Panc1 (cell line): ENCODE data around the gene MED13. TPM values are rescaled to one million over a fixed set of nuclear protein-coding genes. Genes with fewer than 3 reads are reported as not detected.
A peak's percentile ranks its signal among the peaks of the same experiment; 100 is the strongest.
"Not testable (repeated sequence)": the region's sequence is repeated elsewhere in the genome, so short reads cannot be mapped to it uniquely, and the experiment has no call there.

Source experiments
- ATAC-seq: fragments of 200-7000 bp; cut with Tn5 transposase; 2 replicates; pipeline ENCODE4 v1.9.1; 2020; ENCODE audit warnings: mild to moderate bottlenecking, moderate library complexity
- BruUV-seq: library from RNA; stranded (reverse); fragments of 400-500 nt; replicated peaks from 2 replicates; lab custom pipeline; 2021; lab: Mats Ljungman, UMichigan
- CTCF ChIA-PET: fragments of 300-600 bp; sonication (Branson Sonifier 250); formaldehyde crosslinking; loops from one replicate; lab custom pipeline; 2022; ENCODE audit warnings: antibody characterized with exemption; lab: Charles Lee
- POLR2A ChIA-PET: fragments of 300-600 bp; sonication (Branson Sonifier 250); formaldehyde crosslinking; loops from one replicate; lab custom pipeline; 2022; ENCODE audit warnings: antibody characterized with exemption; lab: Charles Lee
- DNase-seq: peaks from one replicate; pipeline ENCODE4 v3.0.0-alpha.2; 2010; ENCODE audit warnings: low read depth, low spot score
- H3K27ac ChIP-seq: 2 replicates; pipeline ENCODE4 v1.5.1; 2011; ENCODE audit warnings: mild to moderate bottlenecking, low read length, inconsistent platforms
- H3K27me3 ChIP-seq: fragments of 200-500 bp; sonication (Bioruptor generic); 2 replicates; pipeline ENCODE4 v1.6.0; 2014; ENCODE audit warnings: low read length, inconsistent platforms; ENCODE audit not compliant: control insufficient read depth, insufficient read depth
- H3K36me3 ChIP-seq: fragments of 200-500 bp; sonication (Bioruptor generic); 2 replicates; pipeline ENCODE4 v1.5.1; 2014; ENCODE audit warnings: inconsistent platforms, mild to moderate bottlenecking, low read length, moderate library complexity; ENCODE audit not compliant: control insufficient read depth, insufficient read depth
- H3K4me1 ChIP-seq: 2 replicates; pipeline ENCODE4 v1.5.1; 2011; ENCODE audit warnings: inconsistent platforms, mild to moderate bottlenecking, low read length, moderate library complexity; ENCODE audit not compliant: control insufficient read depth, insufficient read depth
- H3K4me3 ChIP-seq, 2 experiments: 2 replicates each; pipeline ENCODE4 v1.5.1; 2011 to 2012; ENCODE audit warnings: low read depth in 2 of 2, low read length in 2 of 2, mild to moderate bottlenecking in 2 of 2, inconsistent platforms in 1 of 2, moderate library complexity in 1 of 2
- H3K9me3 ChIP-seq: fragments of 200-500 bp; sonication (Bioruptor generic); 2 replicates; pipeline ENCODE4 v1.5.1; 2014; ENCODE audit warnings: low read depth, mild to moderate bottlenecking, inconsistent platforms, low read length, moderate library complexity; ENCODE audit not compliant: control insufficient read depth, insufficient read depth
- POLR2AphosphoS5 ChIP-seq: IDR thresholded peaks from 2 replicates; pipeline ENCODE4 v1.6.1; 2012; ENCODE audit warnings: mild to moderate bottlenecking, low read depth, low read length, moderate library complexity
- SIN3A ChIP-seq: IDR thresholded peaks from 2 replicates; pipeline ENCODE4 v1.6.1; 2012; ENCODE audit warnings: low read depth, mild to moderate bottlenecking, low read length, moderate library complexity, borderline replicate concordance; ENCODE audit not compliant: insufficient read depth
- TCF7L2 ChIP-seq: IDR thresholded peaks from 2 replicates; pipeline ENCODE4 v1.6.1; 2011; ENCODE audit warnings: mild to moderate bottlenecking, low read depth, low read length, inconsistent platforms
- in situ Hi-C: cut with HindIII; loops from 2 replicates; pipeline ENCODE4 v1.10.0; 2016; ENCODE audit warnings: low sequenced_read_pairs, low pct_unique_long_range_greater_than_20kb
- intact Hi-C: fragments of 100-400 bp; cut with micrococcal nuclease; formaldehyde crosslinking; loops from one replicate; pipeline ENCODE4 v1.10.0; 2022; ENCODE audit not compliant: unreplicated experiment
- total RNA-seq: library from RNA; stranded (reverse); gene quantifications from one replicate; pipeline ENCODE4 v1.2.1, GENCODE V29; 2021; ENCODE audit not compliant: unreplicated experiment
- TF ChIP-seq, protein P1 (sequence below), 2 experiments: IDR thresholded peaks; 2 replicates each; pipeline ENCODE4 v1.6.1; 2011 to 2012; ENCODE audit warnings: low read depth in 2 of 2, control low read depth in 1 of 2, low read length in 1 of 2, mild to moderate bottlenecking in 1 of 2, moderate library complexity in 1 of 2; ENCODE audit not compliant: insufficient read depth in 1 of 2
- TF ChIP-seq, protein P2 (sequence below): fragments of 450-650 bp; IDR thresholded peaks from 2 replicates; pipeline ENCODE4 v1.5.1; 2017; ENCODE audit warnings: mild to moderate bottlenecking

MED13 gene
- total RNA-seq, 1 experiment from 2014 or later, result 69.5 TPM

DNA sequence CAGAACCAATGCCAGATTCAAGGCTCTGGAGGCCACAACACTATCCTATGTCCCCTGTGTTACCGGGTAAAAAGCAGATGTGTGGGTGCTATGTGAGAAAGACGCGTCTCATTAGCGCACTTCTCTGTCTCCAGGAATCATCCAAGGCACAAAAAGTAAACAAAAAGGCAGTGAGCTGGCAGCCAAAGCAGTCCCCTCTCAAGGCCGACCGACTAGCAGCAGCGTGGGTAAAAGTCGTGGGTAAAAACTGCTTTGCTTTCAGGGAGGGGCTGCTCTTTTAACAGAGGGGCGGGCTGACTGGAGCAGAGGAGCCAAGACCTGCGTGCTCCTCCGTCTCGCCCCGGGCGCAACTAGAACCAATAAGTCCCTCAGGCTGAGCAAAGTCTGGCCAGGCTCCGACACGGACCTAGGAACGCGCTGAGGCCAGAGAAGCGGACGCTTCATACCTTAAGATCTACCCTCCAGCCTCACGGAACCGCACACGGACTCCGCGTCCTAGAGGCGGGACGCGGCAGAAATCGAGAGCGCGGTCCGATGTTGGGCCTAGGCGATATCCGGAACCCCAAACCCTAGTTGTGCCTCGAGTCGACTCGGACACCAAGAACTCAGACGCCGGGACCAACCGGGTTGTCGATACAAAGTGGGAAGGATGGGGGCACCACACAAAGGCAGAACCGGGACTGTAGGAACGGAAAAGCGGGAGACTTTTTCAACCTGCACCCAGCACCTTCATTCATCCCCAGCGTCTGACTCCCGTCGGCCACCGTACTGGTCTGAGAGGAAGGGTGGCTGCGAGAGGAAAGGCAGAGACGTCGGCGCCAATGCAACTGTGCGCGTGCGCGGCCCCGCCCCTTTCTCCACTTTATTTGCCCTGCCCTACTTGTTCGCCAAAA, 137.6 kb downstream of the MED13 start, which contains the start of gene INTS2:
Gene INTS2, minus strand, starts transcription at position 775 of the 893 bp plus-strand sequence. CDS start 1,338 bp downstream, outside the sequence.
- TSS peak; percentile 93 for BruUV-seq
- Histone ChIP-seq H3K27me3 (no peaks in the 10 kb centered on the region), H3K4me3 (peak within 1 kb of the TSS; percentile 77 to 96), H3K36me3 (peaks cover 14% of the 10 kb centered on the region), H3K4me1 (peaks cover 16% of the 10 kb centered on the region), H3K9me3 (no peaks in the 10 kb centered on the region), H3K27ac (peak within 1 kb of the TSS; percentile 95)
- peak; percentile 82 for TF ChIP-seq SIN3A
- TF ChIP-seq, protein P1, sequence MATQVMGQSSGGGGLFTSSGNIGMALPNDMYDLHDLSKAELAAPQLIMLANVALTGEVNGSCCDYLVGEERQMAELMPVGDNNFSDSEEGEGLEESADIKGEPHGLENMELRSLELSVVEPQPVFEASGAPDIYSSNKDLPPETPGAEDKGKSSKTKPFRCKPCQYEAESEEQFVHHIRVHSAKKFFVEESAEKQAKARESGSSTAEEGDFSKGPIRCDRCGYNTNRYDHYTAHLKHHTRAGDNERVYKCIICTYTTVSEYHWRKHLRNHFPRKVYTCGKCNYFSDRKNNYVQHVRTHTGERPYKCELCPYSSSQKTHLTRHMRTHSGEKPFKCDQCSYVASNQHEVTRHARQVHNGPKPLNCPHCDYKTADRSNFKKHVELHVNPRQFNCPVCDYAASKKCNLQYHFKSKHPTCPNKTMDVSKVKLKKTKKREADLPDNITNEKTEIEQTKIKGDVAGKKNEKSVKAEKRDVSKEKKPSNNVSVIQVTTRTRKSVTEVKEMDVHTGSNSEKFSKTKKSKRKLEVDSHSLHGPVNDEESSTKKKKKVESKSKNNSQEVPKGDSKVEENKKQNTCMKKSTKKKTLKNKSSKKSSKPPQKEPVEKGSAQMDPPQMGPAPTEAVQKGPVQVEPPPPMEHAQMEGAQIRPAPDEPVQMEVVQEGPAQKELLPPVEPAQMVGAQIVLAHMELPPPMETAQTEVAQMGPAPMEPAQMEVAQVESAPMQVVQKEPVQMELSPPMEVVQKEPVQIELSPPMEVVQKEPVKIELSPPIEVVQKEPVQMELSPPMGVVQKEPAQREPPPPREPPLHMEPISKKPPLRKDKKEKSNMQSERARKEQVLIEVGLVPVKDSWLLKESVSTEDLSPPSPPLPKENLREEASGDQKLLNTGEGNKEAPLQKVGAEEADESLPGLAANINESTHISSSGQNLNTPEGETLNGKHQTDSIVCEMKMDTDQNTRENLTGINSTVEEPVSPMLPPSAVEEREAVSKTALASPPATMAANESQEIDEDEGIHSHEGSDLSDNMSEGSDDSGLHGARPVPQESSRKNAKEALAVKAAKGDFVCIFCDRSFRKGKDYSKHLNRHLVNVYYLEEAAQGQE (IDR thresholded peaks at IDR 0.05; ENCODE audit: insufficient read depth in 1 of 2, low read depth in 2 of 2, low read length in 1 of 2), result 0 out of 4 replicates have a peak, but pooled peaks of 1 of the 2 experiments have one; percentile 18
- TF ChIP-seq, protein P2, sequence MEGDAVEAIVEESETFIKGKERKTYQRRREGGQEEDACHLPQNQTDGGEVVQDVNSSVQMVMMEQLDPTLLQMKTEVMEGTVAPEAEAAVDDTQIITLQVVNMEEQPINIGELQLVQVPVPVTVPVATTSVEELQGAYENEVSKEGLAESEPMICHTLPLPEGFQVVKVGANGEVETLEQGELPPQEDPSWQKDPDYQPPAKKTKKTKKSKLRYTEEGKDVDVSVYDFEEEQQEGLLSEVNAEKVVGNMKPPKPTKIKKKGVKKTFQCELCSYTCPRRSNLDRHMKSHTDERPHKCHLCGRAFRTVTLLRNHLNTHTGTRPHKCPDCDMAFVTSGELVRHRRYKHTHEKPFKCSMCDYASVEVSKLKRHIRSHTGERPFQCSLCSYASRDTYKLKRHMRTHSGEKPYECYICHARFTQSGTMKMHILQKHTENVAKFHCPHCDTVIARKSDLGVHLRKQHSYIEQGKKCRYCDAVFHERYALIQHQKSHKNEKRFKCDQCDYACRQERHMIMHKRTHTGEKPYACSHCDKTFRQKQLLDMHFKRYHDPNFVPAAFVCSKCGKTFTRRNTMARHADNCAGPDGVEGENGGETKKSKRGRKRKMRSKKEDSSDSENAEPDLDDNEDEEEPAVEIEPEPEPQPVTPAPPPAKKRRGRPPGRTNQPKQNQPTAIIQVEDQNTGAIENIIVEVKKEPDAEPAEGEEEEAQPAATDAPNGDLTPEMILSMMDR, result no peak
- TF ChIP-seq POLR2AphosphoS5, result peak; percentile 97
- peak; percentile 46; the same call in 1 of the 2 replicates for TF ChIP-seq TCF7L2
- intact Hi-C loops (no loop called here), in situ Hi-C loops (no loop called here)
- peak; percentile 63 for DNase-seq
- ChIA-PET CTCF (no interaction called here), POLR2A (no interaction called here)
- peak; percentile 95 for ATAC-seq

DNA sequence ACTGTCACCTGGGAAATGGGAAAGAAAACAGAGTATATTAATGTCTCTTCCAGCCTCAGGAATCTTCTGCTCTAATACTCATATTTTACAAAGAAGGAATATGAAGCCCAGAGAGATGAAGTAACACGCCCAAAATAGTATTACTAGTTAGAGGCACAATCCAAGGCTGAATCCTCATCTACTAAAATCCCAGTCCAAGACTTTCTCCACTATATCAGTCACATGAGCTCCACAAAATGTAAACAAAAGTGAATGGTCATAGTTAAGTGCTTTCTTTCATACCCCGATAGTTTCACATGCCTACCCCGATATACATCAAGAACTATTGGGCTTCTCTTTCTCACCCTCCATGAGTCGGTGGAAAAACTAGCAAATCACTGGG, 138.3 kb downstream of the MED13 start:
- ATAC-seq (no peak), DNase-seq (no peak)
- H3K4me3 ChIP-seq, result peak overlapping the region; percentile 77 to 96
- H3K4me1 ChIP-seq, result peaks cover 16% of the 10 kb centered on the region
- no peaks in the 10 kb centered on the region for H3K27me3 ChIP-seq
- H3K9me3 ChIP-seq, result no peaks in the 10 kb centered on the region
- CTCF ChIA-PET, result no interaction called here
- no TSS peak for BruUV-seq
- intact Hi-C loops, result no loop called here
- TF ChIP-seq, protein P1 (IDR thresholded peaks at IDR 0.05; ENCODE audit: insufficient read depth in 1 of 2, low read depth in 2 of 2, low read length in 1 of 2), result no peak
- H3K27ac ChIP-seq, result peak overlapping the region; percentile 95
- in situ Hi-C loops, result no loop called here
- POLR2A ChIA-PET, result no interaction called here
- peaks cover 14% of the 10 kb centered on the region for H3K36me3 ChIP-seq

DNA sequence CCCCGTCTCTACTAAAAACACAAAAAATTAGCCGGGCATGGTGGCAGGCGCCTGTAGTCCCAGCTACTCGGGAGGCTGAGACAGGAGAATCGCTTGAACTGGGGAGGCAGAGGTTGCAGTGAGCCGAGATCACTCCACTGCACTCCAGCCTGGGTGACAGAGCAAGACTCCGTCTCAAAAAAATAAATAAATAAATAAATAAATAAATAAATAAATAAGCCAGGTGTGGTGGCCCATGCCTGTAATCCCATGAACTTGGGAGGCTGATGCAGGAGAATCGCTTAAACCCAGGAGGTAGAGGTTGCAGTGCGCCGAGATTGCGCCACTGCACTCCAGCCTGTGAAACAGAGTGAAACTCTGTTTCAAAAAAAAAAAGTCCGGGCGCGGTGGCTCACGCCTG, 149.9 kb downstream of the MED13 start:
- H3K27me3 ChIP-seq, DNase-seq, H3K4me3 ChIP-seq, in situ Hi-C loops, H3K4me1 ChIP-seq, ATAC-seq, CTCF ChIA-PET, H3K27ac ChIP-seq, H3K9me3 ChIP-seq, BruUV-seq, intact Hi-C loops: not testable (repeated sequence)
- POLR2A ChIA-PET, result interaction anchor here (0.7 kb wide), 1 partner anchor 1040 kb away, joined by 9 read pairs; no protein-coding TSS in a partner anchor
- H3K36me3 ChIP-seq, result peaks cover 10% of the 10 kb centered on the region; the same call in 1 of the 2 replicates
